Panc1 (cell line): Measurements from ENCODE around the gene TMEM63B. TPM values are rescaled to one million over a fixed set of nuclear protein-coding genes. Genes with fewer than 3 reads are reported as not detected.

Experiments used
- ATAC-seq: fragments of 200-7000 bp; cut with Tn5 transposase; 2 replicates; pipeline ENCODE4 v1.9.1; 2020; ENCODE audit warnings: mild to moderate bottlenecking, moderate library complexity
- BruUV-seq: library from RNA; stranded (reverse); fragments of 400-500 nt; replicated peaks from 2 replicates; lab custom pipeline; 2021; lab: Mats Ljungman, UMichigan
- CTCF ChIA-PET: fragments of 300-600 bp; sonication (Branson Sonifier 250); formaldehyde crosslinking; loops from one replicate; lab custom pipeline; 2022; ENCODE audit warnings: antibody characterized with exemption; lab: Charles Lee
- POLR2A ChIA-PET: fragments of 300-600 bp; sonication (Branson Sonifier 250); formaldehyde crosslinking; loops from one replicate; lab custom pipeline; 2022; ENCODE audit warnings: antibody characterized with exemption; lab: Charles Lee
- DNase-seq: peaks from one replicate; pipeline ENCODE4 v3.0.0-alpha.2; 2010; ENCODE audit warnings: low read depth, low spot score
- H3K27ac ChIP-seq: 2 replicates; pipeline ENCODE4 v1.5.1; 2011; ENCODE audit warnings: mild to moderate bottlenecking, low read length, inconsistent platforms
- H3K27me3 ChIP-seq: fragments of 200-500 bp; sonication (Bioruptor generic); 2 replicates; pipeline ENCODE4 v1.6.0; 2014; ENCODE audit warnings: low read length, inconsistent platforms; ENCODE audit not compliant: control insufficient read depth, insufficient read depth
- H3K36me3 ChIP-seq: fragments of 200-500 bp; sonication (Bioruptor generic); 2 replicates; pipeline ENCODE4 v1.5.1; 2014; ENCODE audit warnings: inconsistent platforms, mild to moderate bottlenecking, low read length, moderate library complexity; ENCODE audit not compliant: control insufficient read depth, insufficient read depth
- H3K4me1 ChIP-seq: 2 replicates; pipeline ENCODE4 v1.5.1; 2011; ENCODE audit warnings: inconsistent platforms, mild to moderate bottlenecking, low read length, moderate library complexity; ENCODE audit not compliant: control insufficient read depth, insufficient read depth
- H3K4me3 ChIP-seq, 2 experiments: 2 replicates each; pipeline ENCODE4 v1.5.1; 2011 to 2012; ENCODE audit warnings: low read depth in 2 of 2, low read length in 2 of 2, mild to moderate bottlenecking in 2 of 2, inconsistent platforms in 1 of 2, moderate library complexity in 1 of 2
- H3K9me3 ChIP-seq: fragments of 200-500 bp; sonication (Bioruptor generic); 2 replicates; pipeline ENCODE4 v1.5.1; 2014; ENCODE audit warnings: low read depth, mild to moderate bottlenecking, inconsistent platforms, low read length, moderate library complexity; ENCODE audit not compliant: control insufficient read depth, insufficient read depth
- CTCF ChIP-seq: fragments of 450-650 bp; IDR thresholded peaks from 2 replicates; pipeline ENCODE4 v1.5.1; 2017; ENCODE audit warnings: mild to moderate bottlenecking
- POLR2AphosphoS5 ChIP-seq: IDR thresholded peaks from 2 replicates; pipeline ENCODE4 v1.6.1; 2012; ENCODE audit warnings: mild to moderate bottlenecking, low read depth, low read length, moderate library complexity
- REST ChIP-seq, 2 experiments: IDR thresholded peaks; 2 replicates each; pipeline ENCODE4 v1.6.1; 2011 to 2012; ENCODE audit warnings: low read depth in 2 of 2, control low read depth in 1 of 2, low read length in 1 of 2, mild to moderate bottlenecking in 1 of 2, moderate library complexity in 1 of 2; ENCODE audit not compliant: insufficient read depth in 1 of 2
- SIN3A ChIP-seq: IDR thresholded peaks from 2 replicates; pipeline ENCODE4 v1.6.1; 2012; ENCODE audit warnings: low read depth, mild to moderate bottlenecking, low read length, moderate library complexity, borderline replicate concordance; ENCODE audit not compliant: insufficient read depth
- TCF7L2 ChIP-seq: IDR thresholded peaks from 2 replicates; pipeline ENCODE4 v1.6.1; 2011; ENCODE audit warnings: mild to moderate bottlenecking, low read depth, low read length, inconsistent platforms
- in situ Hi-C: cut with HindIII; loops from 2 replicates; pipeline ENCODE4 v1.10.0; 2016; ENCODE audit warnings: low sequenced_read_pairs, low pct_unique_long_range_greater_than_20kb
- intact Hi-C: fragments of 100-400 bp; cut with micrococcal nuclease; formaldehyde crosslinking; loops from one replicate; pipeline ENCODE4 v1.10.0; 2022; ENCODE audit not compliant: unreplicated experiment
- total RNA-seq: library from RNA; stranded (reverse); gene quantifications from one replicate; pipeline ENCODE4 v1.2.1, GENCODE V29; 2021; ENCODE audit not compliant: unreplicated experiment

Gene TMEM63B
- total RNA-seq, 1 experiment from 2014 or later, result 54.1 TPM

GRCh38 chr6:44166591-44167184 lies 39.3 kb downstream of the TMEM63B start:
- H3K27me3 ChIP-seq, result no peaks in the 10 kb centered on the region
- ChIA-PET CTCF (no interaction called here), POLR2A (interaction anchor here (1.0 kb wide), 1 partner anchor 81 kb away, joined by 10 read pairs; no protein-coding TSS in a partner anchor)
- H3K4me1 ChIP-seq, result 0 out of 2 replicates have a peak, but pooled peaks cover 6% of the 10 kb centered on the region
- H3K27ac ChIP-seq, result peak overlapping the region; percentile 11; the same call in 1 of the 2 replicates
- BruUV-seq, result no TSS peak
- TF ChIP-seq POLR2AphosphoS5 (no peak), REST (IDR thresholded peaks at IDR 0.05; ENCODE audit: insufficient read depth in 1 of 2, low read depth in 2 of 2, low read length in 1 of 2) (no peak), SIN3A (no peak), CTCF (no peak), TCF7L2 (no peak)
- in situ Hi-C loops, result no loop called here
- no peak overlapping the region for H3K4me3 ChIP-seq
- no peak for DNase-seq
- no peaks in the 10 kb centered on the region for H3K9me3 ChIP-seq
- peak; percentile 49 for ATAC-seq
- no peaks in the 10 kb centered on the region for H3K36me3 ChIP-seq
- intact Hi-C loops, result no loop called here

- in situ Hi-C loops (no loop called here), intact Hi-C loops (no loop called here)
- ATAC-seq (no peak), DNase-seq (no peak)
- BruUV-seq, result no TSS peak
- TF ChIP-seq CTCF (no peak), POLR2AphosphoS5 (no peak), REST (IDR thresholded peaks at IDR 0.05; ENCODE audit: insufficient read depth in 1 of 2, low read depth in 2 of 2, low read length in 1 of 2) (no peak), SIN3A (no peak), TCF7L2 (no peak)
- no peaks in the 10 kb centered on the region for H3K9me3 ChIP-seq
- ChIA-PET POLR2A (interaction anchor here (1.0 kb wide), 1 partner anchor 80 kb away, joined by 10 read pairs; no protein-coding TSS in a partner anchor), CTCF (no interaction called here)
- peaks cover 9% of the 10 kb centered on the region for H3K4me1 ChIP-seq
- no peaks in the 10 kb centered on the region for H3K27me3 ChIP-seq
- H3K4me3 ChIP-seq, result no peak overlapping the region
- H3K36me3 ChIP-seq, result no peaks in the 10 kb centered on the region
- no peak overlapping the region for H3K27ac ChIP-seq
Measured at GRCh38 chr6:44167567-44167966, 40.2 kb downstream of the TMEM63B start.
